DMS 273 (cell line): ENCODE data around the gene AGAP5.
"Not testable (repeated sequence)": the region's sequence is repeated elsewhere in the genome, so short reads cannot be mapped to it uniquely, and the experiment has no call there.

Experiments used
- DNase-seq: peaks from one replicate; lab custom pipeline; 2025; ENCODE audit not compliant: unreplicated experiment; lab: John Stamatoyannopoulos, UW

Gene AGAP5

GRCh38 chr10:73697675-73698159, at the start of gene AGAP5:
TSS of gene AGAP5 (minus strand) at chr10:73698109. CDS start at chr10:73697755, 354 bp downstream.
- DNase-seq = not testable (repeated sequence)

- no peak for DNase-seq
These were observed 48.8 kb upstream of the AGAP5 start for GRCh38 chr10:73746721-73747120.

GRCh38 chr10:73744664-73744975, 46.7 kb upstream of the AGAP5 start:
- DNase-seq = peak; percentile 70

GRCh38 chr10:73743905-73744663, 46.2 kb upstream of the AGAP5 start, which contains the start of gene SEC24C:
TSS of gene SEC24C (plus strand) at chr10:73744372. CDS start at chr10:73746833, 2,461 bp downstream.
- peak; percentile 97 for DNase-seq

- no peak for DNase-seq
These were observed 45.5 kb upstream of the AGAP5 start for GRCh38 chr10:73743327-73743904.

- no peak for DNase-seq
These were observed 44.5 kb upstream of the AGAP5 start for GRCh38 chr10:73742454-73742734.

- not testable (repeated sequence) for DNase-seq
These were observed 42.8 kb upstream of the AGAP5 start for GRCh38 chr10:73740501-73741254.

- no peak for DNase-seq
These were observed 36.9 kb upstream of the AGAP5 start for GRCh38 chr10:73734796-73735305.

- no peak for DNase-seq
These were observed 36.3 kb upstream of the AGAP5 start for GRCh38 chr10:73734028-73734720.

- no peak for DNase-seq
These were observed 35.2 kb upstream of the AGAP5 start for GRCh38 chr10:73732931-73733623.

GRCh38 chr10:73732426-73732825, 34.5 kb upstream of the AGAP5 start:
- DNase-seq = no peak

GRCh38 chr10:73731588-73732375, 33.9 kb upstream of the AGAP5 start:
- no peak for DNase-seq

GRCh38 chr10:73730153-73730906, 32.4 kb upstream of the AGAP5 start:
- DNase-seq = peak; percentile 95

GRCh38 chr10:73729781-73730152, 31.9 kb upstream of the AGAP5 start:
- peak; percentile 38 for DNase-seq

GRCh38 chr10:73723516-73723915, 25.6 kb upstream of the AGAP5 start:
- no peak for DNase-seq

- not testable (repeated sequence) for DNase-seq
These were observed 22.7 kb upstream of the AGAP5 start for GRCh38 chr10:73720561-73720960.

GRCh38 chr10:73717556-73717955, 19.6 kb upstream of the AGAP5 start:
- no peak for DNase-seq

GRCh38 chr10:73716251-73716650, 18.3 kb upstream of the AGAP5 start:
- no peak for DNase-seq
